Gastrocnemius medialis (tissue), 4 donors: ENCODE results near the gene ZNF341. TPM values are rescaled to one million over a fixed set of nuclear protein-coding genes. Genes with fewer than 3 reads are reported as not detected.

Experiments
- ATAC-seq, 2 donors: fragments of 150-250 bp; one replicate each; pipeline ENCODE4 v1.9.1; 2016
- DNase-seq, 2 donors: peaks; one replicate each; pipeline ENCODE4 v3.0.0-alpha.2; 2019
- H3K27ac ChIP-seq, 4 donors: fragments of 200-600 bp; sonication (generic); 1 replicate in 1 of 4; 2 replicates in 3 of 4; pipeline ENCODE4 v1.5.1; 2016 to 2018; ENCODE audit warnings: mild to moderate bottlenecking in 2 of 4, moderate library complexity in 1 of 4
- H3K27me3 ChIP-seq, 3 donors: fragments of 200-600 bp; sonication (generic) in 2 of 3; 1 replicate in 1 of 3; 2 replicates in 2 of 3; pipeline versions ENCODE4 v1.5.1 to v1.6.0; 2016 to 2019; ENCODE audit warnings: mild to moderate bottlenecking in 1 of 3, moderate library complexity in 1 of 3
- H3K36me3 ChIP-seq, 2 donors: fragments of 200-600 bp; sonication (generic) in 1 of 2; one replicate each; pipeline ENCODE4 v1.5.1; 2017 to 2018
- H3K4me1 ChIP-seq, 2 donors: fragments of 200-600 bp; sonication (generic) in 1 of 2; one replicate each; pipeline ENCODE4 v1.5.1; 2016 to 2017; ENCODE audit warnings: mild to moderate bottlenecking in 2 of 2
- H3K4me3 ChIP-seq, 4 donors: fragments of 200-600 bp; sonication (generic) in 3 of 4; 1 replicate in 1 of 4; 2 replicates in 3 of 4; pipeline ENCODE4 v1.5.1; 2016 to 2019; ENCODE audit warnings: mild to moderate bottlenecking in 2 of 4
- H3K9me3 ChIP-seq, 3 donors: fragments of 200-600 bp; sonication (generic) in 2 of 3; 1 replicate in 1 of 3; 2 replicates in 2 of 3; pipeline ENCODE4 v1.5.1; 2016 to 2019
- POLR2A ChIP-seq, 2 donors: fragments of 450-650 bp; IDR thresholded peaks; one replicate each; pipeline ENCODE4 v1.6.1; 2017; ENCODE audit warnings: antibody characterized with exemption in 2 of 2, mild to moderate bottlenecking in 2 of 2, moderate library complexity in 2 of 2
- in situ Hi-C, 4 donors: fragments of 200-750 bp; cut with MboI; loops; one replicate each; pipeline versions ENCODE4 v1.15.0 to v1.8.0; 2017; ENCODE audit warnings: low sequenced_read_pairs in 4 of 4
- intact Hi-C: fragments of 100-400 bp; cut with DNase I; formaldehyde crosslinking; loops from one replicate; pipeline ENCODE4 v1.15.1; 2023; ENCODE audit warnings: low total_unique reads
- total RNA-seq, 4 donors: library from RNA; depleted of rRNA; stranded (reverse); fragments of >200 nt; gene quantifications; one replicate each; pipeline versions ENCODE4 v1.1.0 to v1.2.3, GENCODE V29; 2016
- TF ChIP-seq, protein P1 (sequence below), 5 experiments: fragments of 450-650 bp in 3 of 5; fragments of 200-600 bp in 2 of 5; sonication (generic) in 2 of 5; IDR thresholded peaks in 4 of 5; conservative IDR thresholded peaks in 1 of 5; 1 replicate in 4 of 5; 2 replicates in 1 of 5; pipeline ENCODE4 v1.5.1; 2016 to 2019; ENCODE audit warnings: antibody characterized with exemption in 5 of 5, mild to moderate bottlenecking in 3 of 5, moderate library complexity in 3 of 5

The ZNF341 gene
- total RNA-seq, 4 donors from 2014 or later = 1.8 to 4.6 (median 2.6) TPM

DNA sequence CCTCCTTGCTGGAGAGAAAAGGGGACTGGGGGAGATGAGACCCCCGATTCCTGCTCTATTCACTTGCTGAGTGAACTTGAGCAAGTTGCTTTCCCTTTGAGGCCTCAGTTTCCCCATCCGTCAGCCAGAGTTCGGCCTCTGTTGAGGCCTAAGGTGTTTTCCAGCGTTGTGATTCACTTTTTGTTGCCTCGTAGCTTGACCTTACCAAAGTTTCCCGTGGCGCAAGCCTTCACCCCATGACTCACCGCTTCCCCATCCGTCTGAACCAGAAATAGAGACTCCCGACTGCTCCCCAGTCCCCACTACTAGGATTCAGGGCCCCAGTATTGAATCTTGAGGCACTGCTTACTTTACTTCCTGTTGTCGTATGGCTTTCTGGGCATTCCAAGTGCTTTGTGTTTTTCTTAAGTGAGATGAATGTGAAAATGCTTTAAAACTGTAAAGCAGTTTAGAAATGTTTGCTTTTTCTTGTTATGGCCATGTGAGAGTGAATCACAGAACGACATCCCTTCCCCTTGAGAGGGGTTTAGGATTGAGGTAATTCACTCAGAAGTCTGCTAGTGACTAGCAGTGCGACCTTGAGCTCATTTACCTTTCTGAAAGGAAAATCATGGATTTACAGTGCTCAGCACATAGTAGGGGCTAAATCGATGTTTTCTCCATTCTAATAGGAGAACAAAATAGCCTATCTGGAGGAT, 80.5 kb downstream of the ZNF341 start:
- intact Hi-C loops (loop anchor here (1.0 to 10.0 kb wide), 5 partner anchors 140 to 1455 kb away; partner anchors contain the start of genes ASXL1, EIF2S2, NECAB3 and RALY), in situ Hi-C loops (no loop called here)
- DNase-seq = peak; percentile 79 to 82
- Histone ChIP-seq H3K9me3 (no peaks in the 10 kb centered on the region), H3K4me3 (peak overlapping the region; percentile 85 to 98 (median 96)), H3K4me1 (peaks cover 43% of the 10 kb centered on the region in 2 donors), H3K27me3 (no peaks in the 10 kb centered on the region), H3K27ac (peak overlapping the region; percentile 86 to 100 (median 98)), H3K36me3 (no peaks in the 10 kb centered on the region)
- peak; percentile 57 to 71 for TF ChIP-seq POLR2A (IDR thresholded peaks at IDR 0.05)
- TF ChIP-seq, protein P1, sequence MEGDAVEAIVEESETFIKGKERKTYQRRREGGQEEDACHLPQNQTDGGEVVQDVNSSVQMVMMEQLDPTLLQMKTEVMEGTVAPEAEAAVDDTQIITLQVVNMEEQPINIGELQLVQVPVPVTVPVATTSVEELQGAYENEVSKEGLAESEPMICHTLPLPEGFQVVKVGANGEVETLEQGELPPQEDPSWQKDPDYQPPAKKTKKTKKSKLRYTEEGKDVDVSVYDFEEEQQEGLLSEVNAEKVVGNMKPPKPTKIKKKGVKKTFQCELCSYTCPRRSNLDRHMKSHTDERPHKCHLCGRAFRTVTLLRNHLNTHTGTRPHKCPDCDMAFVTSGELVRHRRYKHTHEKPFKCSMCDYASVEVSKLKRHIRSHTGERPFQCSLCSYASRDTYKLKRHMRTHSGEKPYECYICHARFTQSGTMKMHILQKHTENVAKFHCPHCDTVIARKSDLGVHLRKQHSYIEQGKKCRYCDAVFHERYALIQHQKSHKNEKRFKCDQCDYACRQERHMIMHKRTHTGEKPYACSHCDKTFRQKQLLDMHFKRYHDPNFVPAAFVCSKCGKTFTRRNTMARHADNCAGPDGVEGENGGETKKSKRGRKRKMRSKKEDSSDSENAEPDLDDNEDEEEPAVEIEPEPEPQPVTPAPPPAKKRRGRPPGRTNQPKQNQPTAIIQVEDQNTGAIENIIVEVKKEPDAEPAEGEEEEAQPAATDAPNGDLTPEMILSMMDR (IDR thresholded peaks at IDR 0.05 in 4 of 5, conservative IDR thresholded peaks at IDR 0.05 in 1 of 5) = no peak
- peak; percentile 76 to 81 for ATAC-seq

GRCh38 chr20:33812908-33813462, 81.2 kb downstream of the ZNF341 start:
- Histone ChIP-seq H3K4me1 (peaks cover 49 to 50% of the 10 kb centered on the region in 2 donors), H3K9me3 (no peaks in the 10 kb centered on the region), H3K27me3 (no peaks in the 10 kb centered on the region), H3K4me3 (peak overlapping the region; percentile 85 to 98 (median 96)), H3K36me3 (no peaks in the 10 kb centered on the region), H3K27ac (peak overlapping the region; percentile 86 to 100 (median 98))
- in situ Hi-C loops = no loop called here
- TF ChIP-seq POLR2A (IDR thresholded peaks at IDR 0.05) = no peak
- TF ChIP-seq, protein P1 (IDR thresholded peaks at IDR 0.05 in 4 of 5, conservative IDR thresholded peaks at IDR 0.05 in 1 of 5) = no peak
- no peak for DNase-seq
- ATAC-seq = peak in 1 of 2 donors; percentile 11
- intact Hi-C loops = loop anchor here (1.0 to 10.0 kb wide), 5 partner anchors 141 to 1456 kb away; partner anchors contain the start of genes ASXL1, EIF2S2, NECAB3 and RALY

- in situ Hi-C loops = no loop called here
- TF ChIP-seq POLR2A (IDR thresholded peaks at IDR 0.05) = no peak
- TF ChIP-seq, protein P1 (IDR thresholded peaks at IDR 0.05 in 4 of 5, conservative IDR thresholded peaks at IDR 0.05 in 1 of 5) = no peak
- Histone ChIP-seq H3K4me1 (peaks cover 59 to 60% of the 10 kb centered on the region in 2 donors), H3K27me3 (no peaks in the 10 kb centered on the region), H3K36me3 (no peaks in the 10 kb centered on the region), H3K27ac (peak overlapping the region in 1 of 4 donors; percentile 99), H3K9me3 (no peaks in the 10 kb centered on the region), H3K4me3 (no peak overlapping the region)
- intact Hi-C loops = loop anchor here (5.0 to 10.0 kb wide), 4 partner anchors 142 to 1457 kb away; partner anchors contain the start of genes ASXL1, EIF2S2, NECAB3 and TRPC4AP
- ATAC-seq (no peak), DNase-seq (no peak)
Observed at GRCh38 chr20:33814238-33814712, 82.5 kb downstream of the ZNF341 start.

GRCh38 chr20:33815671-33816070, 83.9 kb downstream of the ZNF341 start:
- H3K4me3 ChIP-seq = no peak overlapping the region
- ATAC-seq (no peak), DNase-seq (no peak)
- intact Hi-C loops (loop anchor here (10.0 kb wide), 1 partner anchor 1279 kb away; the partner anchor contains the start of gene TRPC4AP), in situ Hi-C loops (no loop called here)
- H3K27ac ChIP-seq = no peak overlapping the region
- no peaks in the 10 kb centered on the region for H3K36me3 ChIP-seq
- H3K4me1 ChIP-seq = peaks cover 70 to 71% of the 10 kb centered on the region in 2 donors
- no peaks in the 10 kb centered on the region for H3K27me3 ChIP-seq
- no peaks in the 10 kb centered on the region for H3K9me3 ChIP-seq
- TF ChIP-seq, protein P1 (IDR thresholded peaks at IDR 0.05 in 4 of 5, conservative IDR thresholded peaks at IDR 0.05 in 1 of 5) = no peak
- TF ChIP-seq POLR2A (IDR thresholded peaks at IDR 0.05) = no peak
